Vagina (tissue), 2 donors: ENCODE results near the gene SLC9A9. TPM values are rescaled to one million over a fixed set of nuclear protein-coding genes. Genes with fewer than 3 reads are reported as not detected.

Experiments
- DNase-seq, 2 donors: peaks; one replicate each; pipeline ENCODE4 v3.0.0-alpha.2; 2017; ENCODE audit errors: extremely low spot score in 2 of 2
- H3K27ac ChIP-seq: fragments of 200-600 bp; sonication (generic); one replicate; pipeline ENCODE4 v1.5.1; 2019
- H3K27me3 ChIP-seq: fragments of 200-600 bp; sonication (generic); one replicate; pipeline ENCODE4 v1.5.1; 2019
- H3K36me3 ChIP-seq, 2 donors: fragments of 200-600 bp; sonication (generic); one replicate each; pipeline ENCODE4 v1.5.1; 2017 to 2019
- H3K4me1 ChIP-seq: fragments of 200-600 bp; sonication (generic); one replicate; pipeline ENCODE4 v1.5.1; 2019
- H3K4me3 ChIP-seq, 2 donors: fragments of 200-600 bp; sonication (generic); 1 replicate in 1 of 2; 2 replicates in 1 of 2; pipeline ENCODE4 v1.5.1; 2016 to 2019
- H3K9me3 ChIP-seq: fragments of 200-600 bp; sonication (generic); one replicate; pipeline ENCODE4 v1.5.1; 2019
- CTCF ChIP-seq, 3 experiments: fragments of 450-650 bp in 2 of 3; fragments of 200-600 bp in 1 of 3; sonication (generic) in 1 of 3; IDR thresholded peaks; one replicate each; pipeline ENCODE4 v1.5.1; 2017 to 2019; ENCODE audit warnings: antibody characterized with exemption in 3 of 3, mild to moderate bottlenecking in 2 of 3, moderate library complexity in 2 of 3
- POLR2A ChIP-seq, 2 donors: fragments of 450-650 bp; IDR thresholded peaks; one replicate each; pipeline ENCODE4 v1.6.1; 2017; ENCODE audit warnings: antibody characterized with exemption in 2 of 2, mild to moderate bottlenecking in 2 of 2, moderate library complexity in 2 of 2
- POLR2AphosphoS5 ChIP-seq, 2 donors: sonication (generic); formaldehyde crosslinking; IDR thresholded peaks; one replicate each; pipeline ENCODE4 v1.9.0; 2017; ENCODE audit warnings: antibody characterized with exemption in 2 of 2, mild to moderate bottlenecking in 2 of 2, low read depth in 1 of 2; ENCODE audit not compliant: insufficient read depth in 1 of 2
- intact Hi-C: fragments of 100-400 bp; cut with DNase I; formaldehyde crosslinking; loops from one replicate; pipeline ENCODE4 v1.15.1; 2023
- total RNA-seq: library from RNA; depleted of rRNA; stranded (reverse); fragments of >200 nt; gene quantifications from one replicate; pipeline ENCODE4 v1.2.3, GENCODE V29; 2016

SLC9A9 gene
- total RNA-seq, 1 donor from 2014 or later = 30.7 TPM

- Histone ChIP-seq H3K36me3 (no peaks in the 10 kb centered on the region), H3K4me3 (no peak overlapping the region), H3K9me3 (no peaks in the 10 kb centered on the region), H3K27me3 (no peaks in the 10 kb centered on the region), H3K4me1 (no peaks in the 10 kb centered on the region), H3K27ac (no peak overlapping the region)
- no peak for DNase-seq
- intact Hi-C loops = no loop called here
- TF ChIP-seq POLR2A (IDR thresholded peaks at IDR 0.05) = no peak
- TF ChIP-seq POLR2AphosphoS5 (IDR thresholded peaks at IDR 0.05; ENCODE audit: insufficient read depth in 1 of 2, low read depth in 1 of 2) = no peak
- no peak for TF ChIP-seq CTCF (IDR thresholded peaks at IDR 0.05)
Observed at GRCh38 chr3:143750841-143751240, 97.4 kb downstream of the SLC9A9 start.

GRCh38 chr3:143749926-143750325 lies 98.3 kb downstream of the SLC9A9 start:
- Histone ChIP-seq H3K4me3 (no peak overlapping the region), H3K4me1 (no peaks in the 10 kb centered on the region), H3K9me3 (no peaks in the 10 kb centered on the region), H3K27me3 (no peaks in the 10 kb centered on the region), H3K36me3 (no peaks in the 10 kb centered on the region), H3K27ac (no peak overlapping the region)
- no peak for TF ChIP-seq POLR2A (IDR thresholded peaks at IDR 0.05)
- TF ChIP-seq CTCF (IDR thresholded peaks at IDR 0.05) = no peak
- no peak for TF ChIP-seq POLR2AphosphoS5 (IDR thresholded peaks at IDR 0.05; ENCODE audit: insufficient read depth in 1 of 2, low read depth in 1 of 2)
- intact Hi-C loops = no loop called here
- DNase-seq = no peak

GRCh38 chr3:143737065-143737464 lies 111.2 kb downstream of the SLC9A9 start:
- intact Hi-C loops = no loop called here
- Histone ChIP-seq H3K4me1 (no peaks in the 10 kb centered on the region), H3K27me3 (no peaks in the 10 kb centered on the region), H3K4me3 (no peak overlapping the region), H3K36me3 (no peaks in the 10 kb centered on the region), H3K9me3 (no peaks in the 10 kb centered on the region), H3K27ac (no peak overlapping the region)
- no peak for DNase-seq
- TF ChIP-seq POLR2AphosphoS5 (IDR thresholded peaks at IDR 0.05; ENCODE audit: insufficient read depth in 1 of 2, low read depth in 1 of 2) (no peak), POLR2A (IDR thresholded peaks at IDR 0.05) (no peak), CTCF (IDR thresholded peaks at IDR 0.05) (no peak)

GRCh38 chr3:143736205-143736997 lies 111.9 kb downstream of the SLC9A9 start:
- Histone ChIP-seq H3K4me1 (no peaks in the 10 kb centered on the region), H3K27me3 (no peaks in the 10 kb centered on the region), H3K36me3 (no peaks in the 10 kb centered on the region), H3K27ac (no peak overlapping the region), H3K4me3 (no peak overlapping the region), H3K9me3 (no peaks in the 10 kb centered on the region)
- intact Hi-C loops = no loop called here
- no peak for TF ChIP-seq POLR2A (IDR thresholded peaks at IDR 0.05)
- TF ChIP-seq POLR2AphosphoS5 (IDR thresholded peaks at IDR 0.05; ENCODE audit: insufficient read depth in 1 of 2, low read depth in 1 of 2) = no peak
- TF ChIP-seq CTCF (IDR thresholded peaks at IDR 0.05) = no peak
- DNase-seq = no peak

GRCh38 chr3:143731776-143732175 lies 116.5 kb downstream of the SLC9A9 start:
- Histone ChIP-seq H3K27ac (no peak overlapping the region), H3K4me1 (peaks cover 9% of the 10 kb centered on the region), H3K27me3 (no peaks in the 10 kb centered on the region), H3K4me3 (no peak overlapping the region), H3K36me3 (no peaks in the 10 kb centered on the region), H3K9me3 (no peaks in the 10 kb centered on the region)
- no peak for DNase-seq
- intact Hi-C loops = no loop called here
- TF ChIP-seq POLR2AphosphoS5 (IDR thresholded peaks at IDR 0.05; ENCODE audit: insufficient read depth in 1 of 2, low read depth in 1 of 2) = no peak
- no peak for TF ChIP-seq CTCF (IDR thresholded peaks at IDR 0.05)
- TF ChIP-seq POLR2A (IDR thresholded peaks at IDR 0.05) = no peak
